Neural progenitor cell (in vitro differentiated cells): ENCODE results near the gene PHETA1. TPM values are rescaled to one million over a fixed set of nuclear protein-coding genes. Genes with fewer than 3 reads are reported as not detected.

Source experiments
- DNase-seq: peaks from one replicate; pipeline ENCODE4 v3.0.0-alpha.2; 2016; ENCODE audit warnings: low spot score
- H2AFZ ChIP-seq: fragments of 200-600 bp; sonication (generic); replicated peaks from 2 replicates; pipeline ENCODE4 v1.6.1; 2016; ENCODE audit warnings: antibody characterized with exemption
- H3F3A ChIP-seq: fragments of 200-600 bp; sonication (generic); 2 replicates; pipeline ENCODE4 v1.6.1; 2016; ENCODE audit warnings: antibody characterized with exemption, low read depth
- H3K27ac ChIP-seq: fragments of 200-600 bp; sonication (generic); 2 replicates; pipeline ENCODE4 v1.5.1; 2016; ENCODE audit warnings: mild to moderate bottlenecking
- H3K27me3 ChIP-seq: fragments of 200-600 bp; sonication (generic); 2 replicates; pipeline ENCODE4 v1.6.1; 2016; ENCODE audit warnings: mild to moderate bottlenecking, moderate library complexity
- H3K36me3 ChIP-seq: fragments of 200-600 bp; sonication (generic); 2 replicates; pipeline ENCODE4 v1.5.1; 2016
- H3K4me1 ChIP-seq: fragments of 200-600 bp; sonication (generic); 2 replicates; pipeline ENCODE4 v1.6.1; 2016; ENCODE audit warnings: mixed run types
- H3K4me2 ChIP-seq: fragments of 200-600 bp; sonication (generic); 2 replicates; pipeline ENCODE4 v1.6.1; 2016
- H3K4me3 ChIP-seq: fragments of 200-600 bp; sonication (generic); 2 replicates; pipeline ENCODE4 v1.5.1; 2016
- H3K79me2 ChIP-seq: fragments of 200-600 bp; sonication (generic); 2 replicates; pipeline ENCODE4 v1.6.1; 2016; ENCODE audit warnings: low read depth
- H3K9ac ChIP-seq: fragments of 200-600 bp; sonication (generic); 2 replicates; pipeline ENCODE4 v1.6.1; 2016
- H3K9me3 ChIP-seq: fragments of 200-600 bp; sonication (generic); 2 replicates; pipeline ENCODE4 v1.5.1; 2016; ENCODE audit warnings: low read depth
- H4K20me1 ChIP-seq: fragments of 200-600 bp; sonication (generic); 2 replicates; pipeline ENCODE4 v1.6.1; 2016; ENCODE audit warnings: low read depth
- H3K27ac Mint-ChIP-seq: 3 replicates; pipeline ENCODE4 v1.8.0; 2021; ENCODE audit warnings: mixed read lengths
- H3K27me3 Mint-ChIP-seq: 2 replicates; pipeline ENCODE4 v1.8.0; 2022; ENCODE audit warnings: low read depth, mild to moderate bottlenecking, inconsistent platforms, moderate library complexity, mixed read lengths; ENCODE audit not compliant: insufficient read depth
- H3K36me3 Mint-ChIP-seq: 3 replicates; pipeline ENCODE4 v1.8.0; 2021; ENCODE audit warnings: mixed read lengths
- H3K4me1 Mint-ChIP-seq: 3 replicates; pipeline ENCODE4 v1.8.0; 2021; ENCODE audit warnings: mixed read lengths
- H3K4me3 Mint-ChIP-seq: 3 replicates; pipeline ENCODE4 v1.8.0; 2021; ENCODE audit warnings: mild to moderate bottlenecking, moderate library complexity, mixed read lengths
- H3K9me3 Mint-ChIP-seq: 3 replicates; pipeline ENCODE4 v1.8.0; 2020; ENCODE audit warnings: mixed read lengths
- EZH2 ChIP-seq: fragments of 200-600 bp; sonication (generic); IDR thresholded peaks from 2 replicates; pipeline ENCODE4 v1.6.1; 2017; ENCODE audit warnings: antibody characterized with exemption, mild to moderate bottlenecking, moderate library complexity
- EZH2phosphoT487 ChIP-seq: fragments of 200-600 bp; sonication (generic); IDR thresholded peaks from 2 replicates; pipeline ENCODE4 v1.6.1; 2017; ENCODE audit warnings: antibody characterized with exemption
- total RNA-seq: library from RNA; depleted of rRNA; stranded (reverse); fragments of >200 nt; gene quantifications from 2 replicates; pipeline ENCODE4 v1.2.3, GENCODE V29; 2015; ENCODE audit warnings: low replicate concordance
- TF ChIP-seq, protein P1 (sequence below): fragments of 200-600 bp; sonication (generic); IDR thresholded peaks from 2 replicates; pipeline ENCODE4 v1.5.1; 2017; ENCODE audit warnings: antibody characterized with exemption, mild to moderate bottlenecking

Gene PHETA1
- total RNA-seq, 1 donor from 2014 or later: 1.5 TPM

DNA sequence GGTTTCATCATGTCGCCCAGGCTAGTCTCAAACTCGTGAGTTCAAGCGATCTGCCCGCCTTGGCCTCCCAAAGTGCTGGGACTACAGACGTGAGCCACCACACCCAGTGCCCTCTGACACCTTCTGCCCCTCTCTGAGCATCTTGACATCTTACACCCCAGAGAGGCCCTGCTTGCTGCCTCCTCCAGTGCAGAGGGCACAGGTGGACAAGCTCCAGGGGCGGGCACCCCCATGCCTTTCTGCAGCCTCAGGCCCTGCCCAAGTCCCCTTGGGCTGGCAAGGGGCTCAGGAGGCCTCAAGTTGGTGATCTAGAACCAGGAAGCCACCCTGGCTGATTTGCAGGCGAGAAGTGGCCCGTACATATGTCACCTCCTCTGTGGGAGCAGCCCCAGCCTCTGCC is 25.6 kb upstream of the PHETA1 start:
- no peak overlapping the region for H3K4me3 Mint-ChIP-seq
- no peak overlapping the region for H3K4me3 ChIP-seq
- no peaks in the 10 kb centered on the region for H3K79me2 ChIP-seq
- H3K27ac Mint-ChIP-seq: no peak overlapping the region
- TF ChIP-seq EZH2phosphoT487: no peak
- no peak for TF ChIP-seq EZH2
- TF ChIP-seq, protein P1, sequence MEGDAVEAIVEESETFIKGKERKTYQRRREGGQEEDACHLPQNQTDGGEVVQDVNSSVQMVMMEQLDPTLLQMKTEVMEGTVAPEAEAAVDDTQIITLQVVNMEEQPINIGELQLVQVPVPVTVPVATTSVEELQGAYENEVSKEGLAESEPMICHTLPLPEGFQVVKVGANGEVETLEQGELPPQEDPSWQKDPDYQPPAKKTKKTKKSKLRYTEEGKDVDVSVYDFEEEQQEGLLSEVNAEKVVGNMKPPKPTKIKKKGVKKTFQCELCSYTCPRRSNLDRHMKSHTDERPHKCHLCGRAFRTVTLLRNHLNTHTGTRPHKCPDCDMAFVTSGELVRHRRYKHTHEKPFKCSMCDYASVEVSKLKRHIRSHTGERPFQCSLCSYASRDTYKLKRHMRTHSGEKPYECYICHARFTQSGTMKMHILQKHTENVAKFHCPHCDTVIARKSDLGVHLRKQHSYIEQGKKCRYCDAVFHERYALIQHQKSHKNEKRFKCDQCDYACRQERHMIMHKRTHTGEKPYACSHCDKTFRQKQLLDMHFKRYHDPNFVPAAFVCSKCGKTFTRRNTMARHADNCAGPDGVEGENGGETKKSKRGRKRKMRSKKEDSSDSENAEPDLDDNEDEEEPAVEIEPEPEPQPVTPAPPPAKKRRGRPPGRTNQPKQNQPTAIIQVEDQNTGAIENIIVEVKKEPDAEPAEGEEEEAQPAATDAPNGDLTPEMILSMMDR: no peak
- H3K4me2 ChIP-seq: no peak overlapping the region
- no peak for DNase-seq
- no peaks in the 10 kb centered on the region for H3K9me3 ChIP-seq
- H3K36me3 ChIP-seq: no peaks in the 10 kb centered on the region
- no peaks in the 10 kb centered on the region for H3K27me3 ChIP-seq
- no peaks in the 10 kb centered on the region for H3K4me1 Mint-ChIP-seq
- no peaks in the 10 kb centered on the region for H3K4me1 ChIP-seq
- peaks cover 5% of the 10 kb centered on the region for H3K27me3 Mint-ChIP-seq
- no peak overlapping the region for H3K27ac ChIP-seq
- H4K20me1 ChIP-seq: no peaks in the 10 kb centered on the region
- no peaks in the 10 kb centered on the region for H3K36me3 Mint-ChIP-seq
- H3K9me3 Mint-ChIP-seq: no peaks in the 10 kb centered on the region
- H3K9ac ChIP-seq: no peak overlapping the region
- no peaks in the 10 kb centered on the region for H3F3A ChIP-seq
- no peak overlapping the region for H2AFZ ChIP-seq

DNA sequence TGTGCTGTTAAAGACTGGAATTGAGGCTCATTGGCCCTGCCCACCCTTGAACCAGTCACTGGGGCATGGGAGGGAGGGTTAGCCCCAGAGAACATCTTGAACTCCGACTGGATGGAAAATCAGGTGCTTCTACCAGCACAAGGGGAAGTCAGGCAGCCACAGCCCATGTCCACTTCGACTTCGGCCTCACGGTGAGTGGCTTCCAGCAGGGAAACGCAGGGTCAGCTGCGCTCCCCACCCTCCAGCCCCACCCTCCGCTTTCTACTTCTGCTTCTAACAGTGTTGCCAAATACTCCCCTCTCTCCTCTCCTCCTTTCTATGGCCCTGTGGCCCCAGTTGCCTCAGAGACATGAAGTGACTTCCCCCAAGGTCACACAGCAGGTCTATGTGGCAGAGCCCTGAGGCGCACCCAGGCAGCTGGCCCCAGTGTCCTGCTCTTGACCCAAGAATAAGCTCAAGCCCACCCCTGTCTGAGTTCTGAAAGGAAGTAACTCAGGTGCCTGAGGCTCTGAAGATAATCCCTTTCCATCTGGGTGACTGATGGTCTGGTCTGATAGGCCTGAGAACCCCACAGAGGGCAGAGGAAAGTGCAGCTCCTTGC is 24.9 kb upstream of the PHETA1 start:
- Histone ChIP-seq H3K27ac (no peak overlapping the region), H3K27me3 (no peaks in the 10 kb centered on the region), H3K36me3 (no peaks in the 10 kb centered on the region), H4K20me1 (no peaks in the 10 kb centered on the region), H3K9me3 (no peaks in the 10 kb centered on the region), H3K4me2 (no peak overlapping the region), H2AFZ (no peak overlapping the region), H3F3A (no peaks in the 10 kb centered on the region), H3K4me3 (no peak overlapping the region), H3K9ac (no peak overlapping the region), H3K4me1 (no peaks in the 10 kb centered on the region), H3K79me2 (no peaks in the 10 kb centered on the region)
- Mint-ChIP-seq H3K36me3 (no peaks in the 10 kb centered on the region), H3K27me3 (peaks cover 5% of the 10 kb centered on the region), H3K4me1 (no peaks in the 10 kb centered on the region), H3K9me3 (no peaks in the 10 kb centered on the region), H3K27ac (peak overlapping the region; percentile 92), H3K4me3 (no peak overlapping the region)
- TF ChIP-seq, protein P1: no peak
- TF ChIP-seq EZH2: no peak
- TF ChIP-seq EZH2phosphoT487: no peak
- no peak for DNase-seq

DNA sequence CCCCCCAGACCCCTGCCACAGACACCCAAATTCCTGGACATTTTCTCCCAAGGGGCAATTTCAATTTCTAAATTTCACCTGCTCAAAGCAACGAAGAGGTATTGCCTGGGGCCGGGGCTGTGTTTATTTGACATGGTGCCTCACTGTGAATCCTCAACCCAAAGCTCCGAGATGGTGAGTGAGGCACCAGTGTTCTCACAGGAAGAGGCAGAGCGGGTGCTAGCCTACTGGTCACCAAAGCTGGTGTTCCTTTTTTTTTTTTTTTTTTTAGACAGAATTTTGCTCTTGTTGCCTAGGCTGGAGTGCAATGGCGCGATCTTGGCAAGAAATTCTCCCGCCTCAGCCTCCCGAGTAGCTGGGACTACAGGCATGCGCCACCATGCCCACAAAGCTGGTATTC is 22.0 kb upstream of the PHETA1 start:
- no peak for TF ChIP-seq EZH2
- Mint-ChIP-seq H3K27me3 (peaks cover 3% of the 10 kb centered on the region), H3K9me3 (no peaks in the 10 kb centered on the region), H3K4me3 (no peak overlapping the region), H3K4me1 (peaks cover 16% of the 10 kb centered on the region), H3K27ac (no peak overlapping the region), H3K36me3 (no peaks in the 10 kb centered on the region)
- H4K20me1 ChIP-seq: no peaks in the 10 kb centered on the region
- H3K79me2 ChIP-seq: no peaks in the 10 kb centered on the region
- DNase-seq: no peak
- no peak overlapping the region for H3K4me3 ChIP-seq
- no peak overlapping the region for H3K9ac ChIP-seq
- no peak overlapping the region for H3K27ac ChIP-seq
- no peaks in the 10 kb centered on the region for H3K9me3 ChIP-seq
- H2AFZ ChIP-seq: no peak overlapping the region
- no peaks in the 10 kb centered on the region for H3K27me3 ChIP-seq
- no peak overlapping the region for H3K4me2 ChIP-seq
- H3K36me3 ChIP-seq: no peaks in the 10 kb centered on the region
- no peaks in the 10 kb centered on the region for H3K4me1 ChIP-seq
- H3F3A ChIP-seq: peaks cover 5% of the 10 kb centered on the region

DNA sequence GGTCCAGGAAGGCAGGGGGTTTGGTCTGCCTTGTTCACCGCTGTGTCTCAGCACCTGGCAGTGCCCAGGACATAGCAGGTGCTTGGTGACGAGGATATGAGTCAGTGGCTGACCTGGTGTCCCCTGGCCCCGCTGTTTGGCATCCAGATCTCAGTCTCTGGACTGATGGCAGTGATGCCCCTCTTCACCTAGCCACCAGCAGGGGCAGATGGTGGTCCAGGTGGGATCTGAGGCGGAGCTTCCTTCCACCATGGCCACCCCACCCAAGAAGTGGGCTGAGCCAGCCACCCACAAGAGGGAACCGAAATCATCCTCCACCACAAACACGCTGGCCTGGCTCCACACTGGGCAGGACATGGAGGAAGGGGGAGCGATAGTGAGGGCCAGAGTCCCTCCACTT is 20.7 kb upstream of the PHETA1 start:
- Histone ChIP-seq H3K36me3 (no peaks in the 10 kb centered on the region), H3K4me3 (no peak overlapping the region), H3F3A (peaks cover 5% of the 10 kb centered on the region), H3K27ac (no peak overlapping the region), H3K27me3 (no peaks in the 10 kb centered on the region), H3K4me1 (no peaks in the 10 kb centered on the region), H3K9me3 (no peaks in the 10 kb centered on the region), H3K9ac (no peak overlapping the region), H2AFZ (no peak overlapping the region), H3K79me2 (no peaks in the 10 kb centered on the region), H4K20me1 (no peaks in the 10 kb centered on the region), H3K4me2 (no peak overlapping the region)
- peak overlapping the region; percentile 11 for H3K27ac Mint-ChIP-seq
- peaks cover 16% of the 10 kb centered on the region for H3K4me1 Mint-ChIP-seq
- no peak overlapping the region for H3K4me3 Mint-ChIP-seq
- H3K27me3 Mint-ChIP-seq: peaks cover 2% of the 10 kb centered on the region
- no peak for DNase-seq
- H3K36me3 Mint-ChIP-seq: no peaks in the 10 kb centered on the region
- H3K9me3 Mint-ChIP-seq: no peaks in the 10 kb centered on the region
- TF ChIP-seq EZH2phosphoT487 (no peak), EZH2 (no peak)
- TF ChIP-seq, protein P1: no peak
